MM.1S (cell line): ENCODE data around the gene PRKAG3.

Experiments used
- DNase-seq: peaks from one replicate; pipeline ENCODE4 v3.0.0-alpha.2; 2015
- H2AFZ ChIP-seq: fragments of 300-600 bp; sonication (generic); 2 replicates; pipeline ENCODE4 v1.6.0; 2016; ENCODE audit warnings: antibody characterized with exemption, low read length
- H3F3A ChIP-seq: fragments of 300-600 bp; sonication (generic); 2 replicates; pipeline ENCODE4 v1.6.1; 2016; ENCODE audit warnings: mild to moderate bottlenecking, antibody characterized with exemption, low read length, moderate library complexity, mixed read lengths; ENCODE audit not compliant: insufficient read depth
- H3K27ac ChIP-seq: fragments of 300-600 bp; sonication (generic); 2 replicates; pipeline ENCODE4 v1.5.1; 2016; ENCODE audit warnings: mild to moderate bottlenecking, low read length
- H3K27me3 ChIP-seq: fragments of 300-600 bp; sonication (generic); replicated peaks from 2 replicates; pipeline ENCODE4 v1.6.0; 2016; ENCODE audit warnings: low read length; ENCODE audit not compliant: insufficient read depth
- H3K36me3 ChIP-seq: fragments of 300-600 bp; sonication (generic); replicated peaks from 2 replicates; pipeline ENCODE4 v1.6.1; 2016; ENCODE audit warnings: mild to moderate bottlenecking, low read length, mixed read lengths; ENCODE audit not compliant: insufficient read depth
- H3K4me1 ChIP-seq: fragments of 300-600 bp; sonication (generic); 2 replicates; pipeline ENCODE4 v1.6.1; 2016; ENCODE audit warnings: low read length, mixed read lengths
- H3K4me2 ChIP-seq: fragments of 300-600 bp; sonication (generic); 2 replicates; pipeline ENCODE4 v1.6.0; 2016; ENCODE audit warnings: low read depth, low read length
- H3K4me3 ChIP-seq: fragments of 300-600 bp; sonication (generic); 2 replicates; pipeline ENCODE4 v1.5.1; 2016; ENCODE audit warnings: low read length, mixed read lengths
- H3K79me2 ChIP-seq: fragments of 300-600 bp; sonication (generic); 2 replicates; pipeline ENCODE4 v1.6.1; 2016; ENCODE audit warnings: mixed run types, low read length, mixed read lengths
- H3K9ac ChIP-seq: fragments of 300-600 bp; sonication (generic); 2 replicates; pipeline ENCODE4 v1.6.1; 2016; ENCODE audit warnings: low read length, mixed read lengths
- H3K9me2 ChIP-seq: fragments of 300-600 bp; sonication (generic); replicated peaks from 2 replicates; pipeline ENCODE4 v1.6.1; 2016; ENCODE audit warnings: mild to moderate bottlenecking, low read length, mixed read lengths; ENCODE audit not compliant: insufficient read depth
- H3K9me3 ChIP-seq: fragments of 300-600 bp; sonication (generic); replicated peaks from 2 replicates; pipeline ENCODE4 v1.6.1; 2016; ENCODE audit warnings: mild to moderate bottlenecking, low read length, mixed read lengths; ENCODE audit not compliant: insufficient read depth
- H4K20me1 ChIP-seq: fragments of 300-600 bp; sonication (generic); 2 replicates; pipeline ENCODE4 v1.6.1; 2016; ENCODE audit warnings: mild to moderate bottlenecking, low read length, moderate library complexity, mixed read lengths; ENCODE audit not compliant: insufficient read depth
- CTCF ChIP-seq: fragments of 300-600 bp; sonication (generic); IDR thresholded peaks from 2 replicates; pipeline ENCODE4 v1.5.1; 2016; ENCODE audit warnings: antibody characterized with exemption, low read length, mixed read lengths
- EZH2 ChIP-seq: fragments of 300-600 bp; sonication (generic); optimal IDR thresholded peaks from 2 replicates; pipeline ENCODE3; 2017; ENCODE audit warnings: low read depth, mild to moderate bottlenecking, antibody characterized with exemption, low read length, mixed read lengths
- EZH2phosphoT487 ChIP-seq: fragments of 300-600 bp; sonication (generic); IDR thresholded peaks from 2 replicates; pipeline ENCODE4 v1.6.1; 2018; ENCODE audit warnings: antibody characterized with exemption, low read length

PRKAG3 gene

GRCh38 chr2:218833023-218833609, 1.5 kb upstream of the PRKAG3 start:
- Histone ChIP-seq H3K36me3 (no peaks in the 10 kb centered on the region), H4K20me1 (no peaks in the 10 kb centered on the region), H3F3A (no peaks in the 10 kb centered on the region), H3K27me3 (no peaks in the 10 kb centered on the region), H3K27ac (no peak overlapping the region), H3K9ac (no peak overlapping the region), H3K9me3 (no peaks in the 10 kb centered on the region), H3K4me1 (no peaks in the 10 kb centered on the region), H3K4me3 (no peak overlapping the region), H3K4me2 (no peak overlapping the region), H2AFZ (no peak overlapping the region), H3K79me2 (no peaks in the 10 kb centered on the region), H3K9me2 (no peaks in the 10 kb centered on the region)
- no peak for DNase-seq
- TF ChIP-seq EZH2phosphoT487: no peak

- no peaks in the 10 kb centered on the region for H3K9me3 ChIP-seq
- H2AFZ ChIP-seq: no peak overlapping the region
- TF ChIP-seq EZH2phosphoT487 (no peak), CTCF (no peak), EZH2 (no peak)
- H3K79me2 ChIP-seq: no peaks in the 10 kb centered on the region
- no peaks in the 10 kb centered on the region for H4K20me1 ChIP-seq
- no peaks in the 10 kb centered on the region for H3K27me3 ChIP-seq
- no peak overlapping the region for H3K4me3 ChIP-seq
- no peak overlapping the region for H3K9ac ChIP-seq
- H3K4me1 ChIP-seq: no peaks in the 10 kb centered on the region
- H3K4me2 ChIP-seq: no peak overlapping the region
- H3K36me3 ChIP-seq: no peaks in the 10 kb centered on the region
- no peaks in the 10 kb centered on the region for H3F3A ChIP-seq
- H3K9me2 ChIP-seq: no peaks in the 10 kb centered on the region
- H3K27ac ChIP-seq: no peak overlapping the region
- no peak for DNase-seq
Measured at GRCh38 chr2:218832520-218832919, 917 bp upstream of the PRKAG3 start.

GRCh38 chr2:218832081-218832480, 478 bp upstream of the PRKAG3 start:
- H3K4me2 ChIP-seq: no peak overlapping the region
- TF ChIP-seq CTCF: no peak
- no peak for TF ChIP-seq EZH2phosphoT487
- TF ChIP-seq EZH2: no peak
- no peak overlapping the region for H2AFZ ChIP-seq

GRCh38 chr2:218830526-218831306, 887 bp downstream of the PRKAG3 start:
- no peaks in the 10 kb centered on the region for H3K9me3 ChIP-seq
- no peaks in the 10 kb centered on the region for H3K79me2 ChIP-seq
- no peak overlapping the region for H3K4me3 ChIP-seq
- H3K9me2 ChIP-seq: no peaks in the 10 kb centered on the region
- H3K27me3 ChIP-seq: no peaks in the 10 kb centered on the region
- DNase-seq: no peak
- H3K27ac ChIP-seq: no peak overlapping the region
- no peak overlapping the region for H3K9ac ChIP-seq
- H3F3A ChIP-seq: no peaks in the 10 kb centered on the region
- H3K36me3 ChIP-seq: no peaks in the 10 kb centered on the region
- H2AFZ ChIP-seq: no peak overlapping the region
- no peaks in the 10 kb centered on the region for H4K20me1 ChIP-seq
- no peaks in the 10 kb centered on the region for H3K4me1 ChIP-seq
- no peak overlapping the region for H3K4me2 ChIP-seq
- TF ChIP-seq EZH2 (no peak), EZH2phosphoT487 (no peak), CTCF (no peak)

More at GRCh38 chr2:218832081-218832480, 478 bp upstream of the PRKAG3 start:
- no peaks in the 10 kb centered on the region for H3K4me1 ChIP-seq
- no peaks in the 10 kb centered on the region for H3F3A ChIP-seq
- H3K9me3 ChIP-seq: no peaks in the 10 kb centered on the region
- H3K36me3 ChIP-seq: no peaks in the 10 kb centered on the region
- H3K9ac ChIP-seq: no peak overlapping the region
- DNase-seq: no peak
- no peak overlapping the region for H3K27ac ChIP-seq
- no peaks in the 10 kb centered on the region for H3K27me3 ChIP-seq
- H3K4me3 ChIP-seq: no peak overlapping the region
- no peaks in the 10 kb centered on the region for H3K79me2 ChIP-seq
- no peaks in the 10 kb centered on the region for H4K20me1 ChIP-seq
- no peaks in the 10 kb centered on the region for H3K9me2 ChIP-seq
